Retinal pigment epithelial cell (primary cell): ENCODE data around the gene ZFP90.

ENCODE experiments used
- DNase-seq: peaks from one replicate; pipeline ENCODE4 v3.0.0-alpha.2; 2010; ENCODE audit warnings: low read depth
- H3K4me3 ChIP-seq: 2 replicates; pipeline ENCODE4 v1.5.1; 2011; ENCODE audit warnings: mild to moderate bottlenecking, low read length, control low read depth, moderate library complexity
- CTCF ChIP-seq: conservative IDR thresholded peaks from 2 replicates; pipeline ENCODE4 v1.5.1; 2011; ENCODE audit warnings: low read depth, low read length, control low read depth, inconsistent platforms

ZFP90 gene

DNA sequence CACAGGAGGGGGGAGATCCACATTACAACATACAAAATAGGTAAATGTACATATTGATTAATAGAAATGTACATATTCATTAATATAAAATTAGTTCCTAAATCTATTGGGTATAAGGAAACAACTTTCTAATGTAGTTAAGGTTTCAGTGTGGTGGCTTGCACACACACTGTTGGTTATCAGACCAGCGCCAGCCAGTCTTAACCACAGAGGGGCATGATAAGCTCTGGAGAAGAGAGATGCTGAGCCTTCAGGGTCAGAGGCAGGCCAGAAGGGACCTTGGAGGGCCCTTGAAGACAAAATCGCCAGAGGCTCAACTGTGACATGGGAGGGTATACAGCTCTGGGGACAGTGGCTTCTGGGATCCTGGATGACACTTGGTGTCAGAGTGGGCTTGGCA lies 10.9 kb upstream of the ZFP90 start:
- H3K4me3 ChIP-seq, result no peak overlapping the region
- no peak for DNase-seq
- no peak for TF ChIP-seq CTCF

DNA sequence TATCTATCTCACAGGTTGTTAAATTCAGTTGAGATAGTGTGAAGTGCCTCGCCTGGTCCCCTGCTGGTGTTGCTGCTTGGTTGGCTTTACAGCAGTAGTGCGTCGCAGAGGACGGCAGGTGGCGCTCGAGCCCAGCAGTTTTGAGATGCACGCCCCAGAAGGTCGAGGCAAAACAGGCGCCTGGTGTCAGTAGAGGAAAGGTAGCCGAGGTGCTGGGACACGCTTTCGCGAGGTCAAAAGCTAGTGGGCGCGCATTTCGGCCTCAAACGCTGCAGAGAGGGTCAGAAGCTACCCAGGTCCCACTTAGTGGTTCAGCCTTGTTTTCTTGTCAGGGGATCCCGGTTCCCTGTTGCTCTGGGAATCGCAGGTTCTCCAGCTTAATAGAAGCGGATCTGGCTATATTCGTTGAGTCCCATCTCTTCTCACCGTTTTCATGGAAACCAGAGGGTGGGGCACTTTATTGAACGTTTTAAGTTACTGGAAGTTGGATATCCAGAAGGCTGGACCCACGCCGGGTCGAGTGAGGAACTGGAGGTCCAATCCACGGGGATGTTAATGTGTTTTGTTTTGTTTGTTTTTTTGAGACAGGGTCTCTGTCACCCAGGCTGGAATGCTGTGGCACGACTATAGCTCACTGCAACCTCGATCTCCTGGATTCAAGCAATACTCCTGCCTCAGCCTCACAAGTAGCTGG lies 10.3 kb upstream of the ZFP90 start:
- DNase-seq, result peak; percentile 24
- peak overlapping the region; percentile 1 for H3K4me3 ChIP-seq
- peak; percentile 86 for TF ChIP-seq CTCF

GRCh38 chr16:68529608-68529930 lies 9.5 kb upstream of the ZFP90 start:
- TF ChIP-seq CTCF, result no peak
- no peak for DNase-seq
- H3K4me3 ChIP-seq, result peak overlapping the region; percentile 73

- DNase-seq, result peak; percentile 38
- TF ChIP-seq CTCF, result no peak
- H3K4me3 ChIP-seq, result peak overlapping the region; percentile 73
These were observed 9.0 kb upstream of the ZFP90 start for GRCh38 chr16:68529931-68530701.

- H3K4me3 ChIP-seq, result no peak overlapping the region
- DNase-seq, result no peak
- TF ChIP-seq CTCF, result no peak
These were observed 5.2 kb upstream of the ZFP90 start for GRCh38 chr16:68533937-68534336.

GRCh38 chr16:68535331-68535730 lies 3.8 kb upstream of the ZFP90 start:
- no peak for TF ChIP-seq CTCF
- no peak overlapping the region for H3K4me3 ChIP-seq
- no peak for DNase-seq

DNA sequence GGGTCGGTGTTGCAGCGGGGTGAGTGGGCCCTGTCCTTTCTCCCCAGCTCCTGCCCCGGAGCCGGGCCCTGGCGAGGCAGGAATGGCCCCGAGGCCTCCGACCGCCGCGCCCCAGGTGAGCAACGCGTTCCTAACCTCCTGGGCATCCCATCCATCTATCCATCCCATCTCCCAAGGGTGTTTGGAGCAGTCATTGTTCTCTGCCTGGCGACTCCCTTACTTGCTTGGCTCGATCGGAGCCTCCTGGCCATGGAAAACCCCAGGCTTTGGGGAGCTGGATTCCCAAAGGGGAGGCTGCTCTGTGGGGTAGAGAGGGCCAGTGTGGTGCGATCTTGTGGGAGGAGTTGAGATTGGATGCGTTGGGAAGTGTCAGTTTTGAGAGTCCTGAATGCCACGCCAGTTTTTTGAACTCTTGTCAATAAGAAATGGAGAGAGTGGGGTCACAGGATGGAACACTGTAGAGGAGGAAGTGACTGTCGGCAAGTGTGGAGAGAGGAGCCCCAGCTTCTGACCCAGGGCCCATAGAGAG lies 684 bp downstream of the ZFP90 start:
- no peak for DNase-seq
- no peak for TF ChIP-seq CTCF
- H3K4me3 ChIP-seq, result peak overlapping the region; percentile 76
